HK-2 (cell line): ENCODE results near the gene EIF4E1B.

Experiments used
- DNase-seq: peaks from one replicate; pipeline ENCODE4 v3.0.0-alpha.2; 2018; ENCODE audit not compliant: unreplicated experiment

EIF4E1B gene

GRCh38 chr5:176626876-176627236, 3.6 kb upstream of the EIF4E1B start:
- DNase-seq: no peak

GRCh38 chr5:176627582-176627981, 2.9 kb upstream of the EIF4E1B start:
- DNase-seq: no peak

- no peak for DNase-seq
Observed at GRCh38 chr5:176628406-176629228, 1.9 kb upstream of the EIF4E1B start.

- no peak for DNase-seq
Observed at GRCh38 chr5:176629317-176629852, 1.1 kb upstream of the EIF4E1B start.

GRCh38 chr5:176630681-176631222, 277 bp downstream of the EIF4E1B start:
- no peak for DNase-seq

- no peak for DNase-seq
Observed at GRCh38 chr5:176631383-176632200, 1.1 kb downstream of the EIF4E1B start.

- no peak for DNase-seq
Observed at GRCh38 chr5:176632745-176633144, 2.3 kb downstream of the EIF4E1B start.

- no peak for DNase-seq
Observed at GRCh38 chr5:176633598-176633997, 3.1 kb downstream of the EIF4E1B start.

- DNase-seq: no peak
Observed at GRCh38 chr5:176636426-176636825, 6.0 kb downstream of the EIF4E1B start.

GRCh38 chr5:176637556-176637955, 7.1 kb downstream of the EIF4E1B start:
- DNase-seq: no peak

- DNase-seq: no peak
Observed at GRCh38 chr5:176638437-176638836, 8.0 kb downstream of the EIF4E1B start.

GRCh38 chr5:176639208-176639607, 8.7 kb downstream of the EIF4E1B start:
- DNase-seq: no peak

GRCh38 chr5:176639981-176640380, 9.5 kb downstream of the EIF4E1B start:
- DNase-seq: no peak

GRCh38 chr5:176640616-176641015, 10.1 kb downstream of the EIF4E1B start:
- DNase-seq: no peak

GRCh38 chr5:176642675-176643490, 12.4 kb downstream of the EIF4E1B start:
- DNase-seq: no peak

GRCh38 chr5:176643491-176644219, 13.2 kb downstream of the EIF4E1B start:
- no peak for DNase-seq

GRCh38 chr5:176644294-176644693, 13.8 kb downstream of the EIF4E1B start:
- DNase-seq: no peak

GRCh38 chr5:176644878-176645670, 14.6 kb downstream of the EIF4E1B start:
- no peak for DNase-seq

GRCh38 chr5:176646049-176646706, 15.7 kb downstream of the EIF4E1B start:
- DNase-seq: no peak

GRCh38 chr5:176646707-176647029, 16.2 kb downstream of the EIF4E1B start:
- no peak for DNase-seq
